Activated CD8-positive, alpha-beta memory T cell treated with anti-CD3 and anti-CD28 coated beads, Interleukin-2, amount 50 U/mL, for 1 hour (primary cell): ENCODE results near the gene TMED3.
"Not testable (repeated sequence)": the region's sequence is repeated elsewhere in the genome, so short reads cannot be mapped to it uniquely, and the experiment has no call there.

ENCODE experiments used
- DNase-seq: peaks from one replicate; pipeline ENCODE4 v3.0.0-alpha.2; 2020; ENCODE audit errors: extremely low read depth

Gene TMED3

GRCh38 chr15:79316864-79317263, 6.0 kb downstream of the TMED3 start:
- no peak for DNase-seq

- DNase-seq: not testable (repeated sequence)
These were observed 9.1 kb downstream of the TMED3 start for GRCh38 chr15:79319973-79320372.

GRCh38 chr15:79321876-79322275, 11.0 kb downstream of the TMED3 start:
- DNase-seq: no peak

- no peak for DNase-seq
These were observed 11.4 kb downstream of the TMED3 start for GRCh38 chr15:79322306-79322705.

- no peak for DNase-seq
These were observed 12.0 kb downstream of the TMED3 start for GRCh38 chr15:79322945-79323344.

- no peak for DNase-seq
These were observed 18.3 kb downstream of the TMED3 start for GRCh38 chr15:79329171-79329611.

GRCh38 chr15:79332824-79333510, 22.1 kb downstream of the TMED3 start:
- no peak for DNase-seq

- no peak for DNase-seq
These were observed 26.7 kb downstream of the TMED3 start for GRCh38 chr15:79337591-79337990.

GRCh38 chr15:79339588-79340314, 28.8 kb downstream of the TMED3 start:
- DNase-seq: no peak

- no peak for DNase-seq
These were observed 29.3 kb downstream of the TMED3 start for GRCh38 chr15:79340315-79340602.

- no peak for DNase-seq
These were observed 30.5 kb downstream of the TMED3 start for GRCh38 chr15:79341396-79341795.

- no peak for DNase-seq
These were observed 38.6 kb downstream of the TMED3 start for GRCh38 chr15:79349525-79349924.

GRCh38 chr15:79352206-79352605, 41.3 kb downstream of the TMED3 start:
- no peak for DNase-seq

GRCh38 chr15:79357566-79357965, 46.7 kb downstream of the TMED3 start:
- no peak for DNase-seq

GRCh38 chr15:79358069-79358468, 47.2 kb downstream of the TMED3 start:
- no peak for DNase-seq

GRCh38 chr15:79364571-79365240, 53.8 kb downstream of the TMED3 start:
- no peak for DNase-seq

- DNase-seq: no peak
These were observed 54.9 kb downstream of the TMED3 start for GRCh38 chr15:79365765-79366164.

- DNase-seq: no peak
These were observed 55.8 kb downstream of the TMED3 start for GRCh38 chr15:79366691-79367090.

- no peak for DNase-seq
These were observed 59.8 kb downstream of the TMED3 start for GRCh38 chr15:79370716-79371115.

- DNase-seq: no peak
These were observed 60.7 kb downstream of the TMED3 start for GRCh38 chr15:79371591-79371990.

GRCh38 chr15:79372428-79372827, 61.5 kb downstream of the TMED3 start:
- DNase-seq: no peak
